Fibroblast of peridontal ligament (primary cell): ENCODE data around the gene EPM2AIP1.
"Not testable (repeated sequence)": the region's sequence is repeated elsewhere in the genome, so short reads cannot be mapped to it uniquely, and the experiment has no call there.

Experiments used
- DNase-seq: peaks from one replicate; pipeline ENCODE4 v3.0.0-alpha.2; 2010; ENCODE audit errors: extremely low read depth

The EPM2AIP1 gene

DNA sequence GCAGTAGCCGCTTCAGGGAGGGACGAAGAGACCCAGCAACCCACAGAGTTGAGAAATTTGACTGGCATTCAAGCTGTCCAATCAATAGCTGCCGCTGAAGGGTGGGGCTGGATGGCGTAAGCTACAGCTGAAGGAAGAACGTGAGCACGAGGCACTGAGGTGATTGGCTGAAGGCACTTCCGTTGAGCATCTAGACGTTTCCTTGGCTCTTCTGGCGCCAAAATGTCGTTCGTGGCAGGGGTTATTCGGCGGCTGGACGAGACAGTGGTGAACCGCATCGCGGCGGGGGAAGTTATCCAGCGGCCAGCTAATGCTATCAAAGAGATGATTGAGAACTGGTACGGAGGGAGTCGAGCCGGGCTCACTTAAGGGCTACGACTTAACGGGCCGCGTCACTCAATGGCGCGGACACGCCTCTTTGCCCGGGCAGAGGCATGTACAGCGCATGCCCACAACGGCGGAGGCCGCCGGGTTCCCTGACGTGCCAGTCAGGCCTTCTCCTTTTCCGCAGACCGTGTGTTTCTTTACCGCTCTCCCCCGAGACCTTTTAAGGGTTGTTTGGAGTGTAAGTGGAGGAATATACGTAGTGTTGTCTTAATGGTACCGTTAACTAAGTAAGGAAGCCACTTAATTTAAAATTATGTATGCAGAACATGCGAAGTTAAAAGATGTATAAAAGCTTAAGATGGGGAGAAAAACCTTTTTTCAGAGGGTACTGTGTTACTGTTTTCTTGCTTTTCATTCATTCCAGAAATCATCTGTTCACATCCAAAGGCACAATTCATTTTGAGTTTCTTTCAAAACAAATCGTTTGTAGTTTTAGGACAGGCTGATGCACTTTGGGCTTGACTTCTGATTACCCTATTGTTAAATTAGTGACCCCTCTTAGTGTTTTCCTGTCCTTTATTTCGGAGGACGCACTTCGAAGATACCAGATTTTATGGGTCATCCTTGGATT, 674 bp upstream of the EPM2AIP1 start, which contains the start of gene MLH1:
Gene MLH1, plus strand, starts transcription at position 193 of the 958 bp plus-strand sequence. Its CDS starts 30 bp downstream, at position 223.
- peak; percentile 100 for DNase-seq

GRCh38 chr3:36991923-36992805, 767 bp downstream of the EPM2AIP1 start:
- DNase-seq: peak; percentile 70

GRCh38 chr3:36991147-36991546, 1.8 kb downstream of the EPM2AIP1 start:
- no peak for DNase-seq

DNA sequence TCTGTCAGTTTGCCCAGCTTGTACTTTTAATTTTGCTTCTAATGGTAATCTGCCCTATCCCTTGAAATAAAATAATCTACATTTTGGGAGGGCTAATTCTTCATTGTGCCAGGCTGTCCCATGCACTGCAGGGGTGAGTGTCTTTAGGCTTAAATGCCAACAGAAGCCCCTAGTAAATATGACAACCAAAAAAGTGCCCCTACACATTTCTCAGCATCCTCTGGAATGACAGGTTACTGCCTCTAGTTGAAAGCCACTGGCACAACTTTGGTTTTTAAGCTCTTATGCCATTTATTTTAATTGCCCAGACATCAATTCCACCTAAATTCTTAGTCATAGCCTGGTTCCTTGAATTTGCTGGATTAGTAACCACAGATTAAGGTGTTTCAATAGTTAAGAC, 3.4 kb downstream of the EPM2AIP1 start:
- DNase-seq: no peak

DNA sequence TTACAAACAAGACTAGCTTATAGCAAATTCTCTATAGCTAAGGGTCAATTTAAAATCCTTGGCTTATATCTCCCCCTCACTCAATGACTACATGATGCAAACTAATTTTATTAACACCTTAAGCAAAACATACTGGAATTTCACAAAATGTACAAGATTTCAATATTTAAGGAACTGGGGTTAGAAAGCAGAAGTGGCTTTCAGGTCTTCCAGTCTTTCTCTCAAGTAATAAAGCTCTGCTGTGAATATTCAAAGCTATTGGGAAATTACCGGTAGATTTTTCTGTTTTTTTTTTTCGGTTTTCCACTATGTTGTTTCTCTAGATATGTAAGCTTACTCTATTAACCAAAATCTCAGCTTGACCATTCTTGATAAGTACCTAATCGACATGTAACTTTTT, 3.9 kb downstream of the EPM2AIP1 start:
- DNase-seq: no peak

GRCh38 chr3:36988356-36988755, 4.6 kb downstream of the EPM2AIP1 start:
- DNase-seq: no peak

DNA sequence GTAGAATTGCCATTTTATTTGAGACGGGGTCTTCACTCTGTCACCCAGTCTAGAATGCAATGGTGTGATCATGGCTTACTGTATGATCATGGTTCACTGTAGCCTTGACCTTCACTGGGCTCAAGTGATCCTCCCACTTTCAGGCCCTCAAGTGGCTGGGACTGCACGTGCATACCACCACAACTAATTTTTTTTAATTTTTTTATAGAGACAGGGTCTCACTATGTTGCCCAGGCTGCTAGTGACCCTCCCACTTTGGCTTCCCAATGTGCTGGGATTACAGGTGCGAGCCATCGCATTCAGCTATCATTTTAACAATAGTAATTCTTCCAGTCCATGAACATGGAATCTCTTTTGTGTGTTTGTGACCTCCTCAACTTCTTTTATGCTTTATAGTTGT, 11.9 kb downstream of the EPM2AIP1 start:
- DNase-seq: no peak

DNA sequence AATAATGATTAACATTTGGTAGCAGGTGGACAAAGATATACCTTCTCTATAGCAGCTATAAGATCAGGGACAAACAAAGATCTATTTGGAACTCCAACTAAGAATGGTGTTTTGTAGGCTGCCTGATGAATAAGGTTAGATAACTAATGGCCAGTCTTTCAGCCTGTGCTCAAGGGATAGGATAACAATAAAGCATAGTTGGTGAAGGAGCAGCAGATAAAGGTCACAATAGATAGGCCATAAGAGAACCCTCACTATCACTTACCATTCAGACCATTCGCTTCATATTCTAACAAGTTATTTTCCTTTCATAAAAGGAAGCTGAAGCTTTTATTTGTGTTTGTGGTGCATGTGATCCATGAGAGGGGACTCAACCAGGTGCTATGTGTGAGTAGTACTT, 19.8 kb downstream of the EPM2AIP1 start:
- no peak for DNase-seq

GRCh38 chr3:36972163-36972562, 20.8 kb downstream of the EPM2AIP1 start:
- DNase-seq: no peak

GRCh38 chr3:36969540-36970432, 23.1 kb downstream of the EPM2AIP1 start:
- DNase-seq: peak; percentile 46

- no peak for DNase-seq
Measured at GRCh38 chr3:36969085-36969484, 23.8 kb downstream of the EPM2AIP1 start.

GRCh38 chr3:36965440-36965839, 27.5 kb downstream of the EPM2AIP1 start:
- DNase-seq: no peak

DNA sequence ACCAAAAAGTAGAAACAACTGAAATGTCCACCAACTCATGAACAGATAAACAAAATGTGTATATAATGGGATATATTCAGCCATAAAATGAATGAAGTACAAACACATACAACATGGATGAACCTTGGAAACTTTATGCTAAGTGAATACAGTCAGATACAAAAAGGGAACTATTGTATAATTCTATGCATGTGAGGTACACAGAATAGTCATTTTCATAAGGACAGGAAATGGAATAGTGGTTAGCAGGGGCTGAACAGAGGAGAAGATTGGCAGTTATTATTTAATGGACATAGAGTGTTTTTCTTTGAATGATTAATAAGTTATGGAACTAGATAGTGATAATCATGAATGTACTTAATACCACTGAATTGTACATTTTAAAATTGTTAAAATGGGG, 28.1 kb downstream of the EPM2AIP1 start:
- no peak for DNase-seq

- no peak for DNase-seq
Measured at GRCh38 chr3:36964331-36964730, 28.6 kb downstream of the EPM2AIP1 start.

- not testable (repeated sequence) for DNase-seq
Measured at GRCh38 chr3:36963008-36963407, 29.9 kb downstream of the EPM2AIP1 start.

DNA sequence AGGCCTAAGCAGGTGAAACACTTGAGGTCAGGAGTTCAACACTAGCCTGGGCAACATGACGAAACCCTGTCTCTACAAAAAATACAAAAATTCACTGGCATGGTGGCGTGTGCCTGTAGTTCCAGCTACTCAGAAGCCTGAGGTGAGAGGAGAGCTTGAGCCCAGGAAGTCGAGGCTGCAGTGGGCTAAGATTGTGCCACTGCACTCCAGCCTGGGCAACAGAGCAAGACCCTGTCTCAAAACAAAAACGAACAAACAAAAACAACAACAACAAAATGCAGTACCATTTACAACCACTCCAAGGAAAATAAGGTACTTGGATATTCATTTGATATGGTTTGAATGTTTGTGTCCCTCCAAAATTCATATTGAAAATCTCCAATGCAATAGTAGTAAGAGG, 32.4 kb downstream of the EPM2AIP1 start:
- DNase-seq: no peak

DNA sequence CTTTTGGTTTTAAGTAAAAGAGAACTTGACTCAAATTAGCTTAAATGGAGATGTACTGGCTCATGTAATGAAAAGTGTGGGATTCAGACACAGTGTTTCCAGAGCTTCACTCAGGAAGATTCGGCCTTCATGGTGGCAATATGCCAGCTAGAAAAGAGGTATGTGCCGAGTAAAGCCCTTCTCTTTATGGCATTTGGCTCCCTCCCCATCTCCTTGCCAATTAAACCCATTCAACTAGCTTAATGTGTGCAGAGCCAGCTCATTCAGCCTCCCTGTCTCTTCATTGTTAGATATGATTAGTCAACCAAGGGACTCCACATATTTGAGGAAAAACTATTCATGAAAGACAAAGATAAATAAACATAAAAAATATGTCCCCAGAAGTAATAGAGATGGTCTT, 33.1 kb downstream of the EPM2AIP1 start:
- DNase-seq: no peak

GRCh38 chr3:36957862-36958686, 34.9 kb downstream of the EPM2AIP1 start:
- DNase-seq: peak; percentile 49

DNA sequence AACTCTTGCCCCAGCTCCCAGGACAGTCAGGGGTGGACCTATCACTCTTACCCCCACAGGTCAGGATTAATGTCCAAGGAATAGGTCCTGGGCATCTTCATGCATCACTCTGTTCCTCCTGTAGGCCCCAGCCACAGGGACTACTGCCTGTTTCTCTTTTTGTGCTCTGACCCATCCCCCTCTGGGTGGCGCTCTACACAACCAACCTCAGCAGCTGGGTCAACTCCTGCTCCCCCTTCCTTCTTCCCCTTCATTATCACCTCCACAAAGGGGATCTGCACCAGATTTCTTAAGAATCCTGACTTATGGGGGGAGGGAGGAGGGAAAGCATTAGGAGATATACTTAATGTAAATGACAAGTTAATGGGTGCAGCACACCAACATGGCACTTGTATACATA, 35.9 kb downstream of the EPM2AIP1 start:
- no peak for DNase-seq

DNA sequence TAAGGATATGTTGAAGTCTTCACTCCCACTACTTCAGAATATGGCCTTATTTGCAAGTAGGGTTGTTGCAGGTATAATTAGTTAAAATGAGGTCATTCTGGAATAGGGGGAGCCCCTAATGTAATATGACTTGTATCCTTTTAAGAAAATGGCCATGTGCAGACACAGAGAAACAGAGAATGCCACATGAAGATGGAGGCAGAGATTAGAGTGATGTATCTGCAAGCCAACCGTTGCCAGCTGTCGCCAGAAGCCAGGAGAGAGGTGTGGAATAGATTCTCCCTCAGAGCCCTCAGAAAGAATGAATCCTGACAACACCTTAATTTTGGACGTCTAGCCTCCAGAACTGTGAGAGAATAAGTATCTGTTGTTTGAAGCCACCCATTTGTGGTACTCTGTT, 36.8 kb downstream of the EPM2AIP1 start:
- no peak for DNase-seq
